Measurements from ENCODE around the gene CNR2. TPM values are rescaled to one million over a fixed set of nuclear protein-coding genes. Genes with fewer than 3 reads are reported as not detected.

Gene CNR2
- total RNA-seq = not detected in 2 replicates

DNA sequence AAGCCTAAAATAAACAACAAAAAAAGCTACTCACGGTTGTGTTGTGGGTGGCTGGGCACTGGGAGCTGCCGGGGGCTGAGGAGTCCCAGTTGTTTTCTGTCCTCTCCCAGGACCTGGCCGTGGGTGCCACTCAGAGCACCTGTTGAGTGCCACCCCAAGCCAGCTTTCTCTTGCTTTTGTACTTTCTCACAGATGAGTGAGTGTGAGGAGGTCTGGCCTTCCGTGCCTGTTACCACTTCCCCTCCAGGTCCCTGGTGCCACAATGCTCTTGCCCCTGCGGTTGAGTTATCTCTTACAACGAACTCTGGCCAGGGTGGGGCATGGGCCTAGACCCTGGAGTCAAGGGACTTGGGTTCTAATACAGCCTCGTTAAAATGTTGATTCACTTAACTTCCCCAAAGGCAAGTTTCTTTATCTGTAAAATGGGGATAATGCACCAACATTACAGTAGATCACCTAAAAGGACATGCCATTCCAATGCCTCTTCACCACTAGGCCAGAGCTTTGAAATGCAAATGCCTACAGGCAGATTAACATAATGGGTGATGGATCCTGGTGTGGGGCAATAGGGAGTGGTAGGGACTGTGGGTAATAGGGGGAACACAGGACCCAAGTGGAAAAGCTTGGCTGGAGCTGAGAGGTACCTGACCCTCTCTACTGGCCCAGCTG, at the start of gene CNR2:
Gene CNR2, minus strand, starts transcription at position 151 of the 669 bp plus-strand sequence. CDS start 37,745 bp downstream, outside the sequence.

GRCh38 chr1:23959461-23960290, 46.5 kb upstream of the CNR2 start, which contains the start of gene PNRC2:
Gene PNRC2, plus strand, starts transcription at chr1:23959828. Its CDS starts 1,630 bp downstream, at chr1:23961458.

DNA sequence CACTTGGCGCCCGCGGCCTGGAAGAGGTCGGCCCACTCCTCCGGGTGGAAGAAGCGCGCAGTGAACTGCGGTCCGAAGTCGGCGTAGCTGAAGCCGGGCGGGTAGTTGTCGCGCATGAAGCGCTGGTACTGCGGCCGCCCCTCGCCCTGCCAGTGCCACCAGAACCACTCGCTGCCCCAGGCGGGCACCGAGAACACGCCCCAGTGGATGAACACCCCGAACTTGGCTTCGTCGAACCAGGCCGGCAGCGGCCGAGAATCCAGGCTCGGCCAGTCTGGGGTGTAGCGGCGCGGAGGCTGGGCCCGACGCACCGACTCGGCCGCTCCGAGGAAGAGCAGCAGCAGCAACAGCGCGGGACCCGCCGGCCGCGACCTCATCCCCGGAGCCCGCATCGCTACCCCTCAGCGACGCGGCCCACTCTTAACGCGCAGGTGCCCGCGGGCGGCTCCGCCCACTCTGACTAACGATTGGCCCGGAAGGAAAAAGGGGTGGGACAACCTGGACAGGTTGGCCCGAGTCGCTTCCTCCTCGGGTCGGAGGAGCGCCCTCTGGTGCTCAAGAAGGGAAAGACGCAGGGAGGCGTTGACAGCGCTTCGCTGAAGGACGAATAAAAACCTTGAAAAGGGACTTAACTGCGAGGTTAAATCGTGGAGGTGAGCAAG, 45.1 kb downstream of the CNR2 start, which contains the start of gene FUCA1:
Gene FUCA1, minus strand, starts transcription at position 396 of the 662 bp plus-strand sequence. Its CDS starts 4 bp downstream, at position 392.

GRCh38 chr1:23825076-23825761, 87.9 kb downstream of the CNR2 start, which contains the start of gene HMGCL:
Gene HMGCL, minus strand, starts transcription at chr1:23825429. Its CDS starts 14 bp downstream, at chr1:23825415.

Other genes starting within 250 kb of the CNR2 start
- gene RPL11, start 221.6 kb downstream of the CNR2 start, total RNA-seq = 1,375 and 1,533 TPM in 2 replicates
- 11.8 and 13.4 TPM in 2 replicates for gene ELOA, start 169.9 kb downstream of the CNR2 start, total RNA-seq
- gene PITHD1, start 134.9 kb downstream of the CNR2 start, total RNA-seq = 24.5 and 36.4 TPM in 2 replicates
- 21.0 and 26.5 TPM in 2 replicates for gene LYPLA2, start 122.2 kb downstream of the CNR2 start, total RNA-seq
- gene GALE, start 112.6 kb downstream of the CNR2 start, total RNA-seq = 8.1 and 12.8 TPM in 2 replicates
- gene HMGCL, start 87.9 kb downstream of the CNR2 start, total RNA-seq = 56.2 and 70.0 TPM in 2 replicates
- gene FUCA1, start 45.1 kb downstream of the CNR2 start, total RNA-seq = 3.3 and 3.9 TPM in 2 replicates
- 83.2 and 213 TPM in 2 replicates for gene PNRC2, start 46.5 kb upstream of the CNR2 start, total RNA-seq
- gene SRSF10, start 67.0 kb upstream of the CNR2 start, total RNA-seq = 65.6 and 89.6 TPM in 2 replicates
- under 0.01 TPM in 1 of 2 replicates, not detected in the other for gene MYOM3, start 198.8 kb upstream of the CNR2 start, total RNA-seq
- gene IL22RA1, start 229.8 kb upstream of the CNR2 start, total RNA-seq = 0.09 TPM in 1 of 2 replicates, not detected in the other